Measurements from ENCODE around the gene ARHGDIB. TPM values are rescaled to one million over a fixed set of nuclear protein-coding genes. Genes with fewer than 3 reads are reported as not detected.

Gene ARHGDIB
- total RNA-seq, 6 donors from 2014 or later = 169 to 307 (median 211) TPM

GRCh38 chr12:14979468-14979867, 18.1 kb upstream of the ARHGDIB start:
- Histone ChIP-seq H3K27me3 (no peaks in the 10 kb centered on the region), H3K9me3 (no peaks in the 10 kb centered on the region), H3K4me3 (no peak overlapping the region), H3K27ac (no peak overlapping the region), H3K36me3 (no peaks in the 10 kb centered on the region), H3K4me1 (peaks cover 0 to 3% (median 0%) of the 10 kb centered on the region in 4 donors)
- TF ChIP-seq EP300 (IDR thresholded peaks at IDR 0.05) = no peak
- no peak for TF ChIP-seq CTCF (IDR thresholded peaks at IDR 0.05)
- no peak for TF ChIP-seq POLR2AphosphoS5 (IDR thresholded peaks at IDR 0.05)
- no peak for TF ChIP-seq POLR2A (IDR thresholded peaks at IDR 0.05)
- no peak for ATAC-seq (ENCODE audit: low FRiP score in 2 of 2)
- no peak for DNase-seq

GRCh38 chr12:14976658-14977057, 15.3 kb upstream of the ARHGDIB start:
- H3K27me3 ChIP-seq = no peaks in the 10 kb centered on the region
- WGBS, 2 donors = 80 to 82% methylated on average over 3 of the region's 3 CpGs
- no peaks in the 10 kb centered on the region for H3K9me3 ChIP-seq
- peaks cover 0 to 5% (median 2%) of the 10 kb centered on the region in 4 donors for H3K4me1 ChIP-seq
- DNase-seq (no peak), ATAC-seq (ENCODE audit: low FRiP score in 2 of 2) (no peak)
- H3K27ac ChIP-seq = no peak overlapping the region
- H3K36me3 ChIP-seq = no peaks in the 10 kb centered on the region
- no peak for TF ChIP-seq POLR2AphosphoS5 (IDR thresholded peaks at IDR 0.05)
- TF ChIP-seq CTCF (IDR thresholded peaks at IDR 0.05) = no peak
- TF ChIP-seq POLR2A (IDR thresholded peaks at IDR 0.05) = no peak
- no peak for TF ChIP-seq EP300 (IDR thresholded peaks at IDR 0.05)
- H3K4me3 ChIP-seq = no peak overlapping the region

GRCh38 chr12:14975457-14975856, 14.1 kb upstream of the ARHGDIB start:
- Histone ChIP-seq H3K4me3 (no peak overlapping the region), H3K4me1 (peaks cover 0 to 5% (median 0%) of the 10 kb centered on the region in 4 donors), H3K36me3 (no peaks in the 10 kb centered on the region), H3K27ac (no peak overlapping the region), H3K9me3 (no peaks in the 10 kb centered on the region), H3K27me3 (no peaks in the 10 kb centered on the region)
- WGBS, 2 donors = 75 to 83% methylated on average over 4 of the region's 4 CpGs
- DNase-seq (no peak), ATAC-seq (ENCODE audit: low FRiP score in 2 of 2) (peak; percentile 22 to 65)
- TF ChIP-seq POLR2A (IDR thresholded peaks at IDR 0.05) = no peak
- no peak for TF ChIP-seq POLR2AphosphoS5 (IDR thresholded peaks at IDR 0.05)
- no peak for TF ChIP-seq EP300 (IDR thresholded peaks at IDR 0.05)
- TF ChIP-seq CTCF (IDR thresholded peaks at IDR 0.05) = no peak

- TF ChIP-seq CTCF (IDR thresholded peaks at IDR 0.05) (no peak), POLR2A (IDR thresholded peaks at IDR 0.05) (no peak), EP300 (IDR thresholded peaks at IDR 0.05) (no peak), POLR2AphosphoS5 (IDR thresholded peaks at IDR 0.05) (no peak)
- 88 to 89% methylated on average over 3 of the region's 3 CpGs for WGBS, 2 donors
- peaks cover 0 to 5% (median 0%) of the 10 kb centered on the region in 4 donors for H3K4me1 ChIP-seq
- H3K27ac ChIP-seq = no peak overlapping the region
- ATAC-seq (ENCODE audit: low FRiP score in 2 of 2) (no peak), DNase-seq (no peak)
- no peaks in the 10 kb centered on the region for H3K36me3 ChIP-seq
- no peaks in the 10 kb centered on the region for H3K9me3 ChIP-seq
- no peaks in the 10 kb centered on the region for H3K27me3 ChIP-seq
- no peak overlapping the region for H3K4me3 ChIP-seq
Measured at GRCh38 chr12:14974633-14975032, 13.2 kb upstream of the ARHGDIB start.

- Histone ChIP-seq H3K36me3 (no peaks in the 10 kb centered on the region), H3K27ac (no peak within 1 kb of the TSS), H3K4me1 (peaks cover 0 to 5% (median 0%) of the 10 kb centered on the region in 4 donors), H3K9me3 (no peaks in the 10 kb centered on the region), H3K27me3 (no peaks in the 10 kb centered on the region), H3K4me3 (no peak within 1 kb of the TSS)
- no peak for ATAC-seq (ENCODE audit: low FRiP score in 2 of 2)
- WGBS, 2 donors = 90 to 94% methylated on average over 2 of the region's 2 CpGs
- TF ChIP-seq POLR2AphosphoS5 (IDR thresholded peaks at IDR 0.05) (no peak), POLR2A (IDR thresholded peaks at IDR 0.05) (no peak), EP300 (IDR thresholded peaks at IDR 0.05) (no peak), CTCF (IDR thresholded peaks at IDR 0.05) (no peak)
- DNase-seq = no peak
Measured at GRCh38 chr12:14972816-14973215, 11.4 kb upstream of the ARHGDIB start, which contains the start of gene PDE6H. Gene PDE6H, plus strand, starts transcription at chr12:14973042. Its CDS starts 4,971 bp downstream, at chr12:14978013.
